ENCODE results near the gene LDLRAD4.

LDLRAD4 gene

DNA sequence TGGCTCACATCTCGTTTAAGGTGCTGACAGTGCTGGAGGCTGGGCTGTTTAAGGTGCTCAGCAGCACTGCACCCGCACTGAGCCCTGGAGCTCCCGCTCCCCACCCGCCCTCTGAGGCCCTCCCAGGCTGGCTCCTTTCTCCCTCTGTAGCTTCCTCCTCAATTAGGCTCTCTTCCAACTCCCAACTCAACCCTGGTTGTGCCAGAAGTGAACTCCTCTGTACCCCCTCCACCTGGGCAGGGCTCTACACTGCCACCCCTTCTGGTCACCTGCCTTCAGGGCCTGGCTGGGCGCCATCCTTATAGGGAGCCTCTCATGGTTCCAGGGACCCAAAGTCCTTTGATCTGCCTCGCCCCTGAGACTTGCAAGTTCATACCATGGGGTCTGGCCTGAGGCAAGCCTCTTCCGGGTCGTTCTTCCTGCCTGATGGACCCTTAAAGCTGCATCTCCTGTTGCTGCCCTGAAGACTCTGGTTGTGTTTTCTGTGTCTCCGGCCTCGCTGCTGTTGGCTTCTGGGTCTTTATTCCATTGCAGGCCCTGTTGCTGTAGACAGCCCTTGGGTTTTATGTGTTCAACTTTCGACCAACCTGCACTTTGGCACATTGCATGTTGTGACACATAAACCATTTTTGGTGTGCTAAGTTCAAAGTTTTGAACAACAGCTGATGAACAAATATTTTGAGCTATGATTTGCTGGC lies 199.6 kb downstream of the LDLRAD4 start:
- no peak for DNase-seq

DNA sequence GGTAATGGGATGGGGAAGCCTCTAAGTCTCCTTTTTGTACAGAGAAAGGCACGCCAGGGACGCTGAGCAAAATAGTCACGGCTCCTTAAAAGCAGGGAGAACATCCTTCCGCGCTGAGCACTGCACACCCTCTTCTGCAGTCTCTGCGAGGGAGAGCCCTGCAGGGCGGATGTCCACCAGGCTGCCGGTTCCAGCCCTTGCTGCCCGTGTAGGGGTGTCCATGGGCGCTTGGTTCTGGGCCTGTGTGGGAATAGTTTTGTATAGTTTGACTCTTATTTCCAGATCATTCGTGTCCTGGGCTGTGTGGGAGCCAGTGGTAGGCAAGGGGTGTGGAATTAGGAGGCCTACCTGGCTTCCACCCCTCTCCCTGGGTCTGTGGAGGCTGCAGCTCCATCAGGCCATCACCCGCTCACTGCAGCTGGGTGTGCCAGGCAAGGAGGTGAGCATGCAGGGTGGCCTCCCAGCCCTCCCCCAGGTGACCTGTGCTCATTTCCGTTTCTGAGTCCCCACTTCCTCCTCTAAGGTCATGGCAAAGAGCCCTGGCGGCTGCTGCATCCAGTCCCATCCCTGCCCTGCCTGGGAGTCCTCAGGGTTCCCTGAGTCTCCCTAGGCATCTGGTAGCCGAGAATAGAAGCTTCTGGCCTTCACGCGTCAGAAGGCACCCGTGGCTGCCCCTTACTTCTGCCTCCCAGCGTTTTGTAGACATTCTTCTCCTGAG lies 202.6 kb downstream of the LDLRAD4 start:
- DNase-seq, result no peak

DNA sequence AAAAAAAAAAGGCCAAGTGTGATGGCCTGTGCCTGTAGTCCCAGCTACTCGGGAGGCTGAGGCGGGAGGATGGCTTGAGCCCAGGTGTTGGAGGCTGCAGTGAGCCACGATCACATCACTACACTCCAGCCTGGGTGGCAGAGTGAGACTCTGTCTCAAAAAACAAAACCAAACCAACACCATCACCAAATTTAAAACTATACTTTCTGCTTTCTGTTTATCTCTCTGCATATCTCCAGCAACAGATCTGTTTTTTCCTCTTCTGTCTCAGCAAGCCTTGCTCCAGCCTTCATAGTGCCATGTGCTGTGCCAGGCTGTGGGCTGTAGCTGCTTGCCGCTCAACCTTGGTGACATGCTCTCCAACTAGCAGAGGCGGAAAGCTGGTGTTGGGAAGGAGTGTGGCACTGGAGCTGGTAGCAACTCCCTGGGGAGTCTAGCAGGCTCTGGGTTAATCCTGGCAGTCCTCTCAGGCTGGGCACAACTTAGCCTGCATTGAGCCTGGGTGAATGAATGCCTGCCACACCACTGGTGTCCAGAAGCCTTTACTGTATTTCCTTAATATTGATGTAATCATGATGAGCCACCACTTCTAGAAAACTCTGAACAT lies 204.1 kb downstream of the LDLRAD4 start:
- no peak for DNase-seq

DNA sequence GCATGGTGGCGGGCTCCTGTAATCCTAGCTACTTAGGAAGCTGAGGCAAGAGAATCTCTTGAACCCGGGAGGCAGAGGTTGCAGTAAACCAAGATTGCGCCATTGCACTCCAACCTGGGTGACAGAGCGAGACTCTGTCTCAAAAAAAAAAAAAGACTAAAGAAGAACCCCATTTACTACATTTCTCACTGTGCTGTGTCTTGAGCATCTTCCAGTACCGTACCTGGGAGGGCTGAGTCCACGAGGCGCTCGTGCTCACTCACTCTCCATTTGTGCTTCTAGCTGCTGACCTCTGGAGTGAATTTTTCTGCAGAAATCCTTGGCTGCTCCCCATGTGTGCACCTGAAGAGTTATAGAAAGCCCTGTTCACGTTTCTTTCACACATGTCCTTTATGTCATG lies 204.8 kb downstream of the LDLRAD4 start:
- no peak for DNase-seq

DNA sequence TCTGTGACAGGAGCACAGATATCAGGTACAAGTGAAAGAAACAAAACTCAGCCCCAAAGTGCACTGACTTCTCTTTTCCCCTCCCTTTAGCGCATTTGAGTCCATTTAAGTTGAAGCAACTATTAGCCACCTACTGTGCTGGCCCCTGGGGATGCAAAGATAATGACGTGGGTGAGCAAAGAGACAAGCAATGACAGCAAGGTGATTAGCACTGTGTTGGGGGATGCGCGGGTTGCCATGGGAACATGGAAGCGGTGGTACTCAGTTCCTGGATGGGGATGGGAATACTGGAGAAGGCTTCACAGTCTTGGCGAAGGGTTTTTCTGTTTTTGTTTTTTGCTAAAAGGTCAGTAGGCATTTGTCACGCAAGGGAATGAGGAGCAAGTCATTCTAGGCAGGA lies 205.8 kb downstream of the LDLRAD4 start:
- DNase-seq, result no peak

DNA sequence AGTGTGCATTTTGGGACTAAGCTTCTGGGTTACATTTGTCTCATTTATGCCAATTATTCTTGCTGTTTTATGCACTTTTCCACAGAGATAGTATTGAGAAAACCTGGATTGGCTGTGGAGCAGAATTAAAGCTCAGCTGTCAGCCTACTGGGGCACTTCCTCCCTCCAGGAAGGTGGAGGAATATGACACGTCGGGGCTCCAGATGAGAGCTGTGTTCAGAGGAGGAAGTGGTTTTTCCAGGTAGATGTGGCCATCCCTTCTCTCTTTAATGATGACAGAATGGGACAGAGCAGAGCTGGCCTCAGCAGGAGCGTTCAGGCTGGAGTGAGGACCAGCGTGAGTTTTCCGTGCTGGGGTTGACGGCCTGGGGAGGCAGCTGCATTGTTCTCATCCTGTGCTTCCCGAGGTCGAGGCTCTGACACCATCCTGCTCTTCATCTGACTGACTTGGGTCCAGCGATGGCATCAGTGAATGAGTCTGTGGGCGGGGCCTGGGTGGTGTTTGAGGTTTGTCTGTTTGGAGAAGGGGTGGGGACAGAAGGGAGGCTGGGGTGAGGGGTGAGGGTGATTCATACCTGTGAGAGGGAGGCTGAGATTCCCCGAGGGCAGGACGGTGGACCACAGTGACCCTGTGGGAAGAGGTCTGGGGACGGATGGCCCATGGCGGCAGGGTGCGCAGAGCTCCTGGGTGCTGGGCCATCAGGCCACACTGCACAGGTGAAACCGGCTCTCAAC lies 207.0 kb downstream of the LDLRAD4 start:
- DNase-seq, result no peak

DNA sequence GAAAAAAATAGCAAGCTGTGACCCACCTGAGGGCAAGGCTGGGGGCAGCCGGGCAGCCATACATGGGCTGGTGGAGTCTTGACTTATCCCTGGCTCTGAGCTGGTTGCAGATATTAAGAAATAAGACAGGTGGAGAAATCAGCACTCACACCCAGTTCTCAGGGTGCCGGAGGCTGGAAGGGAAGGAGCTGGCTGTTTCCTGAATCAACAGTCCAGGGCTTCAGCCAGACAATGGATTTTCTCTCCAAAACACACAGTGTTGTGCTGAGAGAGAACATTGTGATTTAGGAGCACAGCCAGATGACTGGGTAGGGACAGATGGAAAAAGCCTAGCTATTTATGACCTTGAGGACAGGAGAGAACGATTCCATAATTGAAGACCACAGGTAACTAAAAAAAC lies 208.8 kb downstream of the LDLRAD4 start:
- DNase-seq, result no peak

DNA sequence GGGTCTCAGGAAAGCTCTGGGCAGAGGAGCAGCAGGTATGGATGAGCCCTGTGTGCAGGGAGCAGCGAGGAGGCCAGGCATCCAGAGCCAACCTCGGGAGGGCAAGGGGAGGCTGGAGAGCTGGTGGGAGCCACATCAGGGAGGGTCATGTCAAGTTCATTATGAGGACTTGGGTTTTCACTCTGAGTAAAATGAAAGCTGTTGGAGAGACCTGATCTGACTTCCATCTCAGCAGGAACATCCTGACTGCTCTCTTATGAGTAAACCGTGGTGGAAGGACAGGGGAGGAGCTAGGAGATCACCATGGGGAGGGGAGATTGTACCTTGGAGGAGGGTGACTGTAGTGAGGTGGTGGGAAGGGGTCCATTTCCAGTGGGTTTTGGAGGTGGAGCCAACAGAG lies 209.8 kb downstream of the LDLRAD4 start:
- DNase-seq, result no peak

DNA sequence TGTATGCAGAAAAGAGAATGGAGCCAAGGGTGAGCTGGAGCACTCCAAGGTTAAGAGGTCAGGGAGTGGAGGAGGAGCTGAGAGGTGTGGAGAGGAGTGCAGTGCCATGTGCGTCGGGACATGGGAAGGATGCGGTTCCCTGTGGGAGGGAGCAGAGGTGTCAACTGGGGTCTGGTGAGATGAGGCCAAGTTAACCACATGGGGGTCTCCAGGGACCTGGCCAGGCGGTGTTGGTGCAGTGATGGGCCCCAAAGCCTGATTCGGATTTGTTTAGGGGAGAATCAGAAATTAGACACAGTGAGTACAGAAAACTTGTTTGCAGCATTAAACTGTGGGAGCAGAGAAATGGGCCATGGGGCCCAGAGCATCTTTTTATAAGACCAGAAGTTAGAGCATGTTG lies 210.5 kb downstream of the LDLRAD4 start:
- no peak for DNase-seq

DNA sequence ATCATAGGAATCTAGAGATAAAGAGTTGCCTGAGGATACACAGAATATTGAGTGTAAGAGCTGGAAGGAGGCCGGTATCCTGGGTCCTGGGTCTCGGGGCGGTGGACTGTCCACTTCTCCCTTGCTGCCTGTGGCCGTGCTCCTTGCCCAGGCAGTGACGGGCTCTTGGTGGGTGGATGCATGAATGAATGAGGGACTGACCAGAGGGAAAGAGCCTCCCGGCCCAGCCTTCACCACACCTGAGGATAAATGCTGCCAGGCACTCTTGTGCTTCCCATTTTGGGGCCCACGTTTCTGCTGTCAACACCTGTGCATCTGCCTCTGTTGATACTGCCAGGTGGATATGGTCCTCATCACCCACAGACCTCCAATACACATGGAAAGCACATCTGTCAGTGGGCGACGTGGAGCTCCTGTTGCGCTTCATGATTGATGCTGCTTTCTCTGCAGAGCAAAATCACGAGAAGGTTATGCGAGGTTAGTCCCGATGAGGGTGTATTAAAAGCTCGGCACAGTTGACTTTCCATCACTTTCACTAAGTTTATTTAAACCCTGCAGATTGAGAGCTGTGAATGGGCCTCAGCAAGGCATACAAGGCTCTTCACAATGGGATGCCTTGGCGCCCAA lies 211.4 kb downstream of the LDLRAD4 start:
- DNase-seq, result no peak

DNA sequence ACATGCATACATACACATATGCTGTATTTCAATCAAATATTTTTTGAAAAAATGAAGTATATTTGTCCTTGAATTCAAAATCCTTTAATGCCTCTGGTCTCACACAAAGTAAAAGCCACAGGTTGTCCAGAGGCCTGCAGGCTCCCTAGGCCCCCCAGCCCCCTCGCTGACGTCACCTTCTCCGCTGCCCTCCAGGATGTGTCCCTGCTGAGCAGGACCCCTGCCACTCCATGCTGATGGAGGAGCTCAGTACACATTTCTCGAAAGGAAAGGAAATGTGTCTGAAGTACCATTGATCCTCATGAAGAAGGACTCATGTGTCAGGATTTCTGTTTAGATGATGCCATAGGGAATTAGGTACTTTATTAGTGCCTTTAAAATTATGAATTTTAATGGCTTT lies 212.1 kb downstream of the LDLRAD4 start:
- DNase-seq, result no peak

DNA sequence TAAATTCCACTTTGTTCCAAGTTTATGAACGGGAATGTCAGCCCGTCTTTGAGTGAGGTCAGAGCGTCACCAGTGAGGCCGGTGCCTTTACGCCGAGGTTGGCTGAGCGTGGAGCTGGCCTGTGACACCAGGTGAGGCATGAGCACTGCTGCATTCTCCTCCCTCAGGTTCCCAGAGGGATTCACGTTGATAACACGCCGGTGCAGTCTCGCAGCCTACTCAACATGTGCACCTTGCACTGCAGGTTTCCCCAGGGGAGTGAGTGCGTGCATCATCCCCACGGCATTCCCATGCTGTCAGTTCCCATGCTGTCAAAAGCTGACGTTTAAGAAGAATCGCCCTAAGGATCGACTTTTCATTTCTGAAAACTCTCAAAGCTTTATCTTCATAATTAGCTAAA lies 213.3 kb downstream of the LDLRAD4 start:
- no peak for DNase-seq

DNA sequence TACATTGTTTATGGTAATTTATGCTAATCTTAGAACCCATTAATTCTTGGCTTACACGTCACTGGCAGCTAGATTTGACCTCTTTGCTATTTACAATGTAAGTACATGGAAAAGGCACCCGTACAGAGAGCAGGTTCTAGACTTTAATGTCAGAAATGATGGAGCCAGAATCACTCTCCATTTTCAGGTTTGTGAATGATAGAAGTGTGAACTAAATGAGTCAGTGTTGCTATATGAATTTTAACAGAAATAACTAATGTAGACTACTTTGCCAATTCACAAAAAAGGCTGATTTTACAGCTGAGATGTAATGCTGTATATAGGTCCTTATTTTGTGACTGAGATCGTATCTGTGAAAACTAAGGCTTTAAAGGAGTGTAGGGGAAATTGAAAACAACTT lies 214.6 kb downstream of the LDLRAD4 start:
- DNase-seq, result no peak

DNA sequence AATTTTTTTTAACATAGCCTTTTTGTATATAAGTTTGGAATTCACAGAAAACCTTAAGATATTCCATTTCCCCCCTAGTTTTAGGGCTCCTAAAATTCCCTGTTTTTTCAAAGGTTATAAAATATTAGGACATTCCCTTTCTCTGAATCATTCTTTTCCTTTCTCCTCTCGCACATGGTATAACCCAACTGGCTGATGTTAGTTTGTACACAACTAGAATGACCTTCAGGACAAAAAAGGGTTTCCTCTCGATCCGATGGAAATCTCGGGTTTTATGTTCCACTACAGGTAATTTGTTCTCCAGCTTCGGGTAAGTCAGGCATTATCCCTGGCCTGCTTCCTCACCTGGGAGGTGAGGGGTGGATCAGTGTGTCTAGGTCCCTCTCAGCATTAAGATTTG lies 215.1 kb downstream of the LDLRAD4 start:
- no peak for DNase-seq

DNA sequence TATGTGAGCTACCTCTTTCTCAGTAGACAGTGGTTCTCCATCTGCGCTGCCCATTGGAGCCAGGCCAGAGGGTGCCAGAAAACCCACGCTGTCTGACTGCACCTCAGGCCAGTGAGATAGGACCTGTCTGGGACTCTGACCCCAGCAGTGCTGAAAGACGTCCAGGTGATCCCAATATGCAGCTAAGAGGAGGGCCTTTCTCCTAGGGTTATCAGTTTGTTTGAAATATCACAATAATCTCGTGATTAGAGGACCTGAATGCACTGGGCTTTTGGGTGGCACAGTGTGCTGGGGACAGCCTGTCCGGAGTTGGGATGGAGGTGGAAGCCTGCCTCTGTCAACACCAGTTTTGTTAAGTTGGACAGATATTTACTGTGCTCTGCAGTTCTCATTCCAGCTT lies 216.3 kb downstream of the LDLRAD4 start:
- DNase-seq, result no peak

DNA sequence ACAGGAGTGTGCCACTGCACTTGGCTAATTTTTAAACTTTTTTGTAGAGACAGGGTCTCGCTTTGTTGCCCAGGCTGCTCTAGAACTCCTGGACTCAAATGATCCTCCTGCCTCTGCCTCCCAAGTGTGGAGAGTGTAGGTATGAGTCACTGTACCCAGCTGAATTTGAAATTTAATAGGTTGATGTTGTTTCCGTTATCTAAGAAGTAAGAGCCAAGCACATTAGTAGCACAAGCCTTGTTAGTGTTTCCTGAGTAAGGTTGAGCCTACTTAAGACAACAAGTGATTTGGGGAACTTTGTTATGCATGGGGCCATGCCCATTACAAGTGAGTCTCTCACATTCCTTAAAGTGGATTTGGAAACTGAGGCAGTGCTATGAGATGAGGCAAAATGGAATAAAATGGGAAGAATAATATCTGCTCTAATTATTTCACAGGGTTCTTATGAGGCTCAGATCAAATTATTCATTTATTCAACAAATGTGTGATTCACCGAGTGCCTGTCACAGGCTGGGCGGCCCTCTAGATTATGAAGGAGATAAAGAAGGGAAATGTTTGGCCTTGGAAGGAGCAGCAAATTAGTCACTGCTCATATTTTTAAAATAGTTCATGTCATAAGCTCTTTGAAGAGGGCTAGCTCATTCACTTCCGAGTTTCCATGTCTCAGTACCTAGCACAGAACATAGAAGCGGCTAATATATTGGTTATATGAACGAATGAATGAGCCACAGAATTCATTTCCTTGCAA lies 217.2 kb downstream of the LDLRAD4 start:
- DNase-seq, result no peak

DNA sequence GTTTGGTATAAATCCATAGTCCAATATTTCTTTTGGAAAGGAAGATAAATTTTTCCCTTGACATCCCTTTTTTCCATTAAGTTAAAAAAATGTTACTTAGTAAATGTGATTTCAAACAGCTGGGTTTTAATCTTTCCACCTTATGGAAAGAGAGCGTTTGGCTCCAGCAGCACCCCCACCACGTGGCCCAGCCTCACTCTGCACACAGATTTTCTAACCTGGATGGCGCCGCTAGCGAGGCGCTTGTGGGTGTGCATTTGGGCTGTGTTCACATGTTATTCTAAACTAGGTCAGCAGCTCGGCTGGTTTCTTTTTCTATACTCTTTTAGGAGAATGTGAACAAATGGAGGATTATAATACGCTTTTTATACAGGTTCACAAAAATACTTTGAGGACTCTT lies 218.0 kb downstream of the LDLRAD4 start:
- no peak for DNase-seq

DNA sequence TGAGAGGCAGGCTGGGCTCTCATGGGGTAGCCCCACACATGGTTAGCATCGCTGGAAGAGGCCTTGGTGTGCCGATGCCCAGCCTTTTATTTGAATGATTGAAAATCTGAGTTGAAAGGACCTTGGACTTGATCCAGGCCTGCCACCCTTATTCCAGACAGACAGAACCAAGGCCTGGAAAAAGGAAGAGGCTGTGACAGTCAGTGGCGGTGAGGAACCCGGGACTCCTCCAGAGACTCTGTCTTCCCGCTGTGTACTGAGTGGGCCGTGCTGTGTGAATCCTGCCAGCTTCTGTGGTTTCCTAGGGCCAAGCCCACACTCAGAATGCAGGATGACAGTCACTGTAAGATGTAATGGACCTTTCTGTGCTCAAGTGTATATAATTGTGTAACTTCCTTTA lies 218.5 kb downstream of the LDLRAD4 start:
- DNase-seq, result no peak

DNA sequence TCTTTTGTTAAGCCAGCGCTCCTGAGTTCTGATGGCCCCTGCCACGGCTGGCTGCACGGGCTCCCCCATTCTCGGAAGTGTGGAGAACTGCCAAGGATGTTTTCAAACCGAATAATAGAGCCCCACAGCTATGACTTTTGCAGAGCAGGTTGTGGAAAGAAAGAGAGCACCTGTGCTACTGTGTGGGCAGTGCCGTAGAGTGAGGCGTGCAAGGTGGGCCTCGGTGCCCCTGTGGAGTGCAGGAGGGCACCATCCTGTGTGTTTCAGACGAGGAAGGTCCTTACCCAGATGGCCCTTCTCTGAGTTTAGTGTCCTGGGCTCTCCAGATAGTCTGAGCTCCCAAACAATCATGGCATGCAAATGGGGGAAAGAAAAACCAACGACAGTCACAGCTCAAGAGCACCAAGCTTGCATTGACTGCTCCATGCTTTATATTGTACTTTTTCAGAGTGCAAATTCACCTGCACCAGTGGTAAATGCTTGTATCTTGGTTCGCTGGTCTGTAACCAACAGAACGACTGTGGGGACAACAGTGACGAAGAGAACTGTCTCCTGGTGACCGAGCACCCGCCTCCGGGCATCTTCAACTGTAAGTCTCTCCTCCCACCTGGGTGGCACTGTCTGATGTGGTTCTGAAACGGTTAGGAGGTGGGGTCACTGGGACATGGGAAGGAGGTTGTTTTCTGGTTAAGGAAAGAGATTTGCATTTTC lies 219.4 kb downstream of the LDLRAD4 start:
- DNase-seq, result peak; percentile 83

DNA sequence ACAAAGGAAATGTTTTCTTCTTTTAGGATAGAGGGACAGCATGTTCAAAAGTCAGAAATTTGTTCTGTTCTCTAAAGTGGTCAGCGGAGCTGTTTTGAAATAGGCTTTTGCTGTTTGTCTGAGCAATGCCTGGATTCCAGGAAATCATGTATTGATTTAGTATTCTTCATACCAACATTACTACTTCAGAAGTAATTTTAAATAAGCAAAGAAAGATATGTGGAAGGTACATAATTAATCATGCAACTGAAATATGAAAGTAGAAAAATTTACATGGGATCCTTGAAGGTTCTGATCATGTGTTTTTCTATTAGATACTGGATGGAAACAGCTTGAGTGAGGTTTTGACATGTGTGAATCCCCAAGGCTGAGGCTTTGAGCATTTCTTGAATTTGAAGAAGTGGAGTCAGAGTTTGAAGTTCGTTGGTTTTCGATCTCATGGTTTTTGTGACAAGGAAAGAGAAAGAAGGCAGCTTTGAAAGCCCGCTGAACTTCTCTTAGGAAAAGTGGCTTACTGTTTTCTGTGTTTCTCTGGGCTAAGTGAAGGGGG lies 220.0 kb downstream of the LDLRAD4 start:
- no peak for DNase-seq

DNA sequence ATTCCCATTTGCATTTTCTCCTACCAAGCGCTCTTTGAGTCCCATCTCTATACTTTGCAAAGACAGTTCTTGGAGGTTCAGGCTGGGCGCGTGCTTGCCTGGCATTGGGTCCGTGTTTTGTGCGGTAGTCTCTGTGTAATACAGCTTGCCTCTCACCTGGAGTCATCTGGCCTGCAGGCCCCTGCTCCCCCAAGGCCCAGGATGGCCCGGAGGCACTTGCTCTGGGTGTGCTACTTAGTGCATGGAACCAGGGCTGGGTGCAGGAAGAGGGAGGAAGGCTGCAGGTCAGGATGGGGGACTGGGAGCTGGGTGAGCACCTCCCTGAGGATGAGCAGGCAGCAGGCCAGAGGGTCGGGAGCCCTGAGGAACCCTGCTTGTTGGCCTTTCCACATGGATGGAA lies 220.9 kb downstream of the LDLRAD4 start:
- DNase-seq, result no peak

Measured in NCI-H526 treated with DMSO at 0.1 percent for 48 hours (cell line).